Stimulated activated CD4-positive, alpha-beta T cell treated with anti-CD3 and anti-CD28 coated beads, Interleukin-2, amount 100 ng/mL, for 48 hours (primary cell): ENCODE results near the gene DEGS2.

ENCODE experiments used
- DNase-seq, 2 donors: peaks; one replicate each; pipeline ENCODE4 v3.0.0-alpha.2; 2020

Gene DEGS2

GRCh38 chr14:100147691-100148464, 11.6 kb downstream of the DEGS2 start:
- no peak for DNase-seq

GRCh38 chr14:100147181-100147631, 12.2 kb downstream of the DEGS2 start:
- DNase-seq, result peak; percentile 29 to 38

- no peak for DNase-seq
Observed at GRCh38 chr14:100146531-100147091, 12.8 kb downstream of the DEGS2 start.

- no peak for DNase-seq
Observed at GRCh38 chr14:100145682-100146464, 13.6 kb downstream of the DEGS2 start.

GRCh38 chr14:100144996-100145646, 14.3 kb downstream of the DEGS2 start:
- DNase-seq, result no peak

- DNase-seq, result no peak
Observed at GRCh38 chr14:100144645-100144995, 14.8 kb downstream of the DEGS2 start.

GRCh38 chr14:100143934-100144333, 15.5 kb downstream of the DEGS2 start:
- DNase-seq, result no peak

GRCh38 chr14:100143523-100143922, 15.9 kb downstream of the DEGS2 start:
- DNase-seq, result no peak

GRCh38 chr14:100142073-100143040, 17.1 kb downstream of the DEGS2 start:
- no peak for DNase-seq

- DNase-seq, result no peak
Observed at GRCh38 chr14:100141098-100141497, 18.3 kb downstream of the DEGS2 start.

GRCh38 chr14:100140452-100141078, 18.9 kb downstream of the DEGS2 start:
- no peak for DNase-seq

GRCh38 chr14:100138955-100139354, 20.5 kb downstream of the DEGS2 start:
- no peak for DNase-seq

GRCh38 chr14:100138082-100138787, 21.2 kb downstream of the DEGS2 start:
- DNase-seq, result no peak

- no peak for DNase-seq
Observed at GRCh38 chr14:100137173-100137572, 22.3 kb downstream of the DEGS2 start.

GRCh38 chr14:100135784-100136183, 23.7 kb downstream of the DEGS2 start:
- no peak for DNase-seq

- no peak for DNase-seq
Observed at GRCh38 chr14:100135073-100135472, 24.4 kb downstream of the DEGS2 start.

- no peak for DNase-seq
Observed at GRCh38 chr14:100134586-100134985, 24.9 kb downstream of the DEGS2 start.

- no peak for DNase-seq
Observed at GRCh38 chr14:100132903-100133510, 26.4 kb downstream of the DEGS2 start.

GRCh38 chr14:100132161-100132902, 27.1 kb downstream of the DEGS2 start:
- DNase-seq, result no peak

- DNase-seq, result no peak
Observed at GRCh38 chr14:100131181-100131580, 28.3 kb downstream of the DEGS2 start.
